Psoas muscle (tissue), 8 donors: ENCODE measurements around the gene SEMA3F. TPM values are rescaled to one million over a fixed set of nuclear protein-coding genes. Genes with fewer than 3 reads are reported as not detected.

Experiments used
- ATAC-seq, 4 donors: fragments of 200-7000 bp; cut with Tn5 transposase; one replicate each; pipeline ENCODE4 v1.9.1; 2020; ENCODE audit warnings: moderate library complexity in 3 of 4, mild to moderate bottlenecking in 2 of 4
- DNase-seq, 2 donors: peaks; one replicate each; pipeline ENCODE4 v3.0.0-alpha.2; 2020
- H3K27ac ChIP-seq: fragments of 200-600 bp; one replicate; pipeline ENCODE4 v1.8.0; 2022
- H3K27me3 ChIP-seq, 3 donors: fragments of 200-600 bp in 1 of 3; one replicate each; pipeline versions ENCODE4 v1.6.1 to v1.8.0; 2013 to 2022; ENCODE audit warnings: low read length in 2 of 3, mild to moderate bottlenecking in 2 of 3, moderate library complexity in 1 of 3; ENCODE audit not compliant: insufficient read depth in 3 of 3
- H3K36me3 ChIP-seq, 2 donors: fragments of 200-600 bp in 1 of 2; one replicate each; pipeline versions ENCODE4 v1.6.1 to v1.8.0; 2013 to 2022; ENCODE audit warnings: low read depth in 1 of 2, mild to moderate bottlenecking in 1 of 2, moderate library complexity in 1 of 2; ENCODE audit not compliant: insufficient read depth in 1 of 2
- H3K4me1 ChIP-seq: fragments of 200-600 bp; one replicate; pipeline ENCODE4 v1.8.0; 2022
- H3K4me3 ChIP-seq: fragments of 200-600 bp; one replicate; pipeline ENCODE4 v1.8.0; 2022; ENCODE audit warnings: mild to moderate bottlenecking
- H3K9me3 ChIP-seq: fragments of 200-600 bp; one replicate; pipeline ENCODE4 v1.8.0; 2022
- CTCF ChIP-seq: fragments of 200-600 bp; IDR thresholded peaks from one replicate; pipeline ENCODE4 v1.8.0; 2022; ENCODE audit warnings: antibody characterized with exemption
- WGBS, 3 donors: extraction: QIAGEN DNeasy Blood & Tissue Kit; methylation state at CpG; one replicate each; pipeline versions ENCODE4 v1.1.6 to v1.1.7; 2013; 5-methylcytosine and 5-hydroxymethylcytosine counted together
- intact Hi-C, 2 donors: fragments of 100-400 bp; cut with DNase I; formaldehyde crosslinking; loops; one replicate each; pipeline versions ENCODE4 v1.11.0 to v1.14.2; 2022
- polyA plus RNA-seq, 3 donors: library from polyadenylated mRNA; stranded (reverse); fragments of 200-250 nt; gene quantifications; one replicate each; pipeline ENCODE4 v1.2.3, GENCODE V29; 2013
- total RNA-seq, 4 donors: library from RNA; stranded (reverse); fragmentation: NEBNext Ultra II Directional in 2 of 4; extraction: Animal tissue kit (Norgen Biotek cat#: 25700) in 2 of 4; gene quantifications; one replicate each; pipeline versions ENCODE4 v1.2.1 to v1.2.4, GENCODE V29; 2021 to 2023
- donor health status: healthy with polysubstance abuse.
- donor health status: DM: no; HTN: no; CAD: no; lungs with moderate emphysema.
- donor health status: Bipolar disorder and iron deficiency.
- donor health status: healthy.
- donor health status: DM: yes; HTN: yes; CAD: no.
- donor health status: DM: no; HTN: no; CAD: no.
- donor health status: DM: no; HTN: no; CAD: no.
- donor health status: DM: yes; HTN: yes; CAD: no.

Gene SEMA3F
- total and polyA plus RNA-seq, 7 donors, result 4.7 to 13.7 (median 7.6) TPM

GRCh38 chr3:50213373-50213772 lies 58.2 kb downstream of the SEMA3F start:
- ATAC-seq (peak in 1 of 4 donors; percentile 20), DNase-seq (no peak)
- H3K4me1 ChIP-seq, result peaks cover 15% of the 10 kb centered on the region
- H3K36me3 ChIP-seq, result peaks cover 0 to 9% of the 10 kb centered on the region in 2 donors
- no peak for TF ChIP-seq CTCF
- intact Hi-C loops, result no loop called here
- no peaks in the 10 kb centered on the region for H3K27me3 ChIP-seq
- H3K9me3 ChIP-seq, result no peaks in the 10 kb centered on the region
- no peak overlapping the region for H3K4me3 ChIP-seq
- 36 to 52% (median 45%) methylated on average over 10 to 12 of the region's 12 CpGs for WGBS, 3 donors
- no peak overlapping the region for H3K27ac ChIP-seq

GRCh38 chr3:50214824-50215223 lies 59.7 kb downstream of the SEMA3F start:
- Histone ChIP-seq H3K36me3 (peaks cover 0 to 13% of the 10 kb centered on the region in 2 donors), H3K4me3 (no peak overlapping the region), H3K27me3 (no peaks in the 10 kb centered on the region), H3K4me1 (peaks cover 25% of the 10 kb centered on the region), H3K9me3 (no peaks in the 10 kb centered on the region), H3K27ac (no peak overlapping the region)
- WGBS, 3 donors, result 37 to 58% (median 39%) methylated on average over 10 of the region's 10 CpGs
- TF ChIP-seq CTCF, result no peak
- intact Hi-C loops, result no loop called here
- ATAC-seq (no peak), DNase-seq (no peak)

GRCh38 chr3:50215529-50215928 lies 60.4 kb downstream of the SEMA3F start:
- H3K27ac ChIP-seq, result no peak overlapping the region
- peaks cover 25% of the 10 kb centered on the region for H3K4me1 ChIP-seq
- H3K9me3 ChIP-seq, result no peaks in the 10 kb centered on the region
- H3K4me3 ChIP-seq, result no peak overlapping the region
- intact Hi-C loops, result no loop called here
- no peak for DNase-seq
- peaks cover 0 to 13% of the 10 kb centered on the region in 2 donors for H3K36me3 ChIP-seq
- no peak for ATAC-seq
- H3K27me3 ChIP-seq, result no peaks in the 10 kb centered on the region
- TF ChIP-seq CTCF, result no peak
- 70 to 74% (median 72%) methylated on average over 7 to 9 of the region's 9 CpGs for WGBS, 3 donors

- intact Hi-C loops, result no loop called here
- no peak for ATAC-seq
- Histone ChIP-seq H3K4me1 (peaks cover 21% of the 10 kb centered on the region), H3K36me3 (peaks cover 0 to 13% of the 10 kb centered on the region in 2 donors), H3K4me3 (no peak overlapping the region), H3K27me3 (no peaks in the 10 kb centered on the region), H3K27ac (no peak overlapping the region), H3K9me3 (no peaks in the 10 kb centered on the region)
- DNase-seq, result no peak
- WGBS, 3 donors, result 79 to 82% (median 80%) methylated on average over 10 of the region's 10 CpGs
- no peak for TF ChIP-seq CTCF
These were observed 62.6 kb downstream of the SEMA3F start for GRCh38 chr3:50217681-50218080.

GRCh38 chr3:50218448-50218847 lies 63.3 kb downstream of the SEMA3F start:
- no peak for ATAC-seq
- H3K9me3 ChIP-seq, result no peaks in the 10 kb centered on the region

More at GRCh38 chr3:50218448-50218847, 63.3 kb downstream of the SEMA3F start:
- peaks cover 17% of the 10 kb centered on the region for H3K4me1 ChIP-seq
- H3K36me3 ChIP-seq, result peaks cover 0 to 13% of the 10 kb centered on the region in 2 donors
- no peaks in the 10 kb centered on the region for H3K27me3 ChIP-seq
- intact Hi-C loops, result no loop called here
- no peak for DNase-seq
- no peak overlapping the region for H3K4me3 ChIP-seq
- no peak for TF ChIP-seq CTCF
- WGBS, 3 donors, result 90 to 95% (median 93%) methylated on average over 17 of the region's 17 CpGs
- H3K27ac ChIP-seq, result no peak overlapping the region
